ENCODE data around the gene TMEM37.

DNA sequence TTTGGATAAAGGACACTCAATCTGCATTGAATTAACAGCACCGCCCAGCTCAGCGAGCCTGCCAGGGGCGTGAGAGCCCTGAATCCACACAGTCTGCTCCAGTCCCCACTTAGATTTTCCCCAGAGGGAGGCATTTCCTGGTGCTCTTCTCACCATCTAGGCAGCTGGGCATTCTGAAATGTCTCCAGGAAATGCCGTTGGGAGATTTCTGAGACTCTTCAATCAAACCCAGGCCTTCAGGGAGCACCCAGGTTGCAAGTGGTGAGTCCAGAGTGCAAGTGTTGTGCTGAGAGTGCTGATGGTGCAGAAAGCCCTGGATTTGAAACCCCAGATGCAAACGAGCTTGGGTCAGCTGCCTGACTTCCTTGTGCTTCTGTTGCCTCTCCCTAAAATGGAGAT, 23.4 kb upstream of the TMEM37 start:
- TF ChIP-seq, protein P1, sequence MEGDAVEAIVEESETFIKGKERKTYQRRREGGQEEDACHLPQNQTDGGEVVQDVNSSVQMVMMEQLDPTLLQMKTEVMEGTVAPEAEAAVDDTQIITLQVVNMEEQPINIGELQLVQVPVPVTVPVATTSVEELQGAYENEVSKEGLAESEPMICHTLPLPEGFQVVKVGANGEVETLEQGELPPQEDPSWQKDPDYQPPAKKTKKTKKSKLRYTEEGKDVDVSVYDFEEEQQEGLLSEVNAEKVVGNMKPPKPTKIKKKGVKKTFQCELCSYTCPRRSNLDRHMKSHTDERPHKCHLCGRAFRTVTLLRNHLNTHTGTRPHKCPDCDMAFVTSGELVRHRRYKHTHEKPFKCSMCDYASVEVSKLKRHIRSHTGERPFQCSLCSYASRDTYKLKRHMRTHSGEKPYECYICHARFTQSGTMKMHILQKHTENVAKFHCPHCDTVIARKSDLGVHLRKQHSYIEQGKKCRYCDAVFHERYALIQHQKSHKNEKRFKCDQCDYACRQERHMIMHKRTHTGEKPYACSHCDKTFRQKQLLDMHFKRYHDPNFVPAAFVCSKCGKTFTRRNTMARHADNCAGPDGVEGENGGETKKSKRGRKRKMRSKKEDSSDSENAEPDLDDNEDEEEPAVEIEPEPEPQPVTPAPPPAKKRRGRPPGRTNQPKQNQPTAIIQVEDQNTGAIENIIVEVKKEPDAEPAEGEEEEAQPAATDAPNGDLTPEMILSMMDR (IDR thresholded peaks at IDR 0.05 in 2 of 3, conservative IDR thresholded peaks at IDR 0.05 in 1 of 3; ENCODE audit: insufficient read depth in 2 of 3, low read depth in 1 of 3, low read length in 3 of 3) = no peak
- no peak for TF ChIP-seq POLR3A (IDR thresholded peaks at IDR 0.05; ENCODE audit: borderline replicate concordance, extremely low read depth, insufficient read depth, insufficient read length)

Data from K562 (cell line).